Astrocyte of the hippocampus (primary cell): ENCODE results near the gene CD99.
"Not testable (repeated sequence)": the region's sequence is repeated elsewhere in the genome, so short reads cannot be mapped to it uniquely, and the experiment has no call there.

ENCODE experiments used
- DNase-seq: peaks from one replicate; pipeline ENCODE4 v3.0.0; 2011; ENCODE audit warnings: low read depth, low spot score

CD99 gene

GRCh38 chrX:2769615-2770014 lies 78.5 kb downstream of the CD99 start:
- no peak for DNase-seq

GRCh38 chrX:2773166-2774055 lies 82.3 kb downstream of the CD99 start:
- not testable (repeated sequence) for DNase-seq

- DNase-seq = no peak
Measured at GRCh38 chrX:2774057-2774456, 83.0 kb downstream of the CD99 start.

GRCh38 chrX:2774776-2775175 lies 83.7 kb downstream of the CD99 start:
- no peak for DNase-seq

GRCh38 chrX:2780472-2781225 lies 89.6 kb downstream of the CD99 start:
- not testable (repeated sequence) for DNase-seq

- DNase-seq = no peak
Measured at GRCh38 chrX:2781226-2781571, 90.1 kb downstream of the CD99 start.

- no peak for DNase-seq
Measured at GRCh38 chrX:2781698-2782097, 90.6 kb downstream of the CD99 start.

- DNase-seq = no peak
Measured at GRCh38 chrX:2782171-2782570, 91.1 kb downstream of the CD99 start.

GRCh38 chrX:2782778-2783177 lies 91.7 kb downstream of the CD99 start:
- DNase-seq = no peak

GRCh38 chrX:2784026-2784425 lies 92.9 kb downstream of the CD99 start:
- no peak for DNase-seq

- no peak for DNase-seq
Measured at GRCh38 chrX:2785538-2785937, 94.4 kb downstream of the CD99 start.

- DNase-seq = no peak
Measured at GRCh38 chrX:2788980-2789379, 97.9 kb downstream of the CD99 start.

- DNase-seq = no peak
Measured at GRCh38 chrX:2789569-2789968, 98.5 kb downstream of the CD99 start.
